ENCODE results near the gene SGSH. TPM values are rescaled to one million over a fixed set of nuclear protein-coding genes. Genes with fewer than 3 reads are reported as not detected.

SGSH gene
- total RNA-seq, 1 experiment from 2014 or later = 42.8 TPM

DNA sequence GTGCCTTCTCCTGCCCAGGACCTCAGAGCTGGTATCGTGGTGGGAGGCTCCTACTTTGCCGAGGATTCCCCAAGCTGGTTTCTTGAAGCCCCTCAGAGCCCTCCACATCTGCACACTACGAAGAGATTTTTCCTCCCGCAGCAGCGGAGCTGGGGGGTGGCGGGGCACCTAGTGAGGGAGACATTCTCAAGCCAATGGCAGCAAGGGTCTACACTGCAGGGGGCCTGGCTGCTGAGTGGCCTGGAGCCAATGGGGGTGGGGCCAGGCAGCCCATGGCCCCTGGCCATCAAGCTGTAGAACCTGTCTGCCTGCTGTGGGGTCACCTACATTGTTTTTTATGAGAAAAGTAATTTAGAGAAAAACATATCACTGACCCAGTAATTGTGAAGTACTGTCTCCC is 5.1 kb upstream of the SGSH start:
- no peaks in the 10 kb centered on the region for H3K27me3 Mint-ChIP-seq (ENCODE audit: insufficient read depth, unreplicated experiment)
- POLR2A ChIA-PET = no interaction called here
- peaks cover 8% of the 10 kb centered on the region for H3K4me1 Mint-ChIP-seq (ENCODE audit: low read depth, unreplicated experiment)
- no peak overlapping the region for H3K4me3 Mint-ChIP-seq (ENCODE audit: unreplicated experiment)
- TF ChIP-seq, protein P1, sequence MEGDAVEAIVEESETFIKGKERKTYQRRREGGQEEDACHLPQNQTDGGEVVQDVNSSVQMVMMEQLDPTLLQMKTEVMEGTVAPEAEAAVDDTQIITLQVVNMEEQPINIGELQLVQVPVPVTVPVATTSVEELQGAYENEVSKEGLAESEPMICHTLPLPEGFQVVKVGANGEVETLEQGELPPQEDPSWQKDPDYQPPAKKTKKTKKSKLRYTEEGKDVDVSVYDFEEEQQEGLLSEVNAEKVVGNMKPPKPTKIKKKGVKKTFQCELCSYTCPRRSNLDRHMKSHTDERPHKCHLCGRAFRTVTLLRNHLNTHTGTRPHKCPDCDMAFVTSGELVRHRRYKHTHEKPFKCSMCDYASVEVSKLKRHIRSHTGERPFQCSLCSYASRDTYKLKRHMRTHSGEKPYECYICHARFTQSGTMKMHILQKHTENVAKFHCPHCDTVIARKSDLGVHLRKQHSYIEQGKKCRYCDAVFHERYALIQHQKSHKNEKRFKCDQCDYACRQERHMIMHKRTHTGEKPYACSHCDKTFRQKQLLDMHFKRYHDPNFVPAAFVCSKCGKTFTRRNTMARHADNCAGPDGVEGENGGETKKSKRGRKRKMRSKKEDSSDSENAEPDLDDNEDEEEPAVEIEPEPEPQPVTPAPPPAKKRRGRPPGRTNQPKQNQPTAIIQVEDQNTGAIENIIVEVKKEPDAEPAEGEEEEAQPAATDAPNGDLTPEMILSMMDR (IDR thresholded peaks at IDR 0.05; ENCODE audit: insufficient read depth in 1 of 2, low read depth in 1 of 2, low read length in 1 of 2, severe bottlenecking in 1 of 2, unreplicated experiment in 1 of 2) = no peak
- H3K4me1 ChIP-seq = peaks cover 6% of the 10 kb centered on the region; the same call in 1 of the 2 replicates
- DNase-seq = no peak
- no peaks in the 10 kb centered on the region for H3K9me3 ChIP-seq
- no peak overlapping the region for H3K27ac Mint-ChIP-seq (ENCODE audit: unreplicated experiment)
- H3K27me3 ChIP-seq (replicated peaks; ENCODE audit: control insufficient read depth, insufficient read depth, low read length) = no peaks in the 10 kb centered on the region
- H3K36me3 ChIP-seq (ENCODE audit: control insufficient read depth, insufficient read depth, low read length) = no peaks in the 10 kb centered on the region
- H3K4me3 ChIP-seq (ENCODE audit: low read depth, low read length) = no peak overlapping the region
- CTCF ChIA-PET = interaction anchor here (0.8 kb wide), 1 partner anchor 59 kb away, joined by 4 read pairs; no protein-coding TSS in a partner anchor
- no peaks in the 10 kb centered on the region for H3K9me3 Mint-ChIP-seq (ENCODE audit: unreplicated experiment)
- intact Hi-C loops (cut with micrococcal nuclease; ENCODE audit: unreplicated experiment) = no loop called here
- peaks cover 17% of the 10 kb centered on the region for H3K36me3 Mint-ChIP-seq (ENCODE audit: insufficient read depth, unreplicated experiment)
- BruUV-seq (replicated peaks) = no TSS peak

DNA sequence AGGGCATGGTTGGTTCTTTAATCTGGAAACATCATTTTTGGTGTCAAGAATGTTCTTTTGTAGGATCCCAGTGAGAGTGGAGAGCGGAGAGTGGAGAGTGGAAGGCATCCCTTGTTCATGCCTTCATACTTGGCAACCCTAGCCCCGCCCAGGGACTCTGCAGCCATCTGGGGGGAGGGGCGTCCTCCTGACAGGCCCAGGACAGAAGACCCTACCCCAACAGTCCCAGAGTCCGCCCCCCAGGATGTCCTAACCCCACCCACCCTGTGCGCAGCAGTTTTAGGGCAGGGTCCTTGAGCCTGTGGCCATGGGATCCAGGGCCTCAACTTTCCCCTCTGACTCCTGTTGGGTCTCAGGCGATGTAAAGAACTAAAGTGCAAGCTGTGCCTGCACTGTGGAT is 4.5 kb upstream of the SGSH start:
- Mint-ChIP-seq H3K4me1 (ENCODE audit: low read depth, unreplicated experiment) (peaks cover 8% of the 10 kb centered on the region), H3K27me3 (ENCODE audit: insufficient read depth, unreplicated experiment) (no peaks in the 10 kb centered on the region), H3K9me3 (ENCODE audit: unreplicated experiment) (no peaks in the 10 kb centered on the region), H3K4me3 (ENCODE audit: unreplicated experiment) (no peak overlapping the region), H3K36me3 (ENCODE audit: insufficient read depth, unreplicated experiment) (peaks cover 14% of the 10 kb centered on the region), H3K27ac (ENCODE audit: unreplicated experiment) (no peak overlapping the region)
- intact Hi-C loops (cut with micrococcal nuclease; ENCODE audit: unreplicated experiment) = loop anchor here (5.0 kb wide), 1 partner anchor 77 kb away; the partner anchor contains the start of gene EIF4A3
- BruUV-seq (replicated peaks) = no TSS peak
- Histone ChIP-seq H3K36me3 (ENCODE audit: control insufficient read depth, insufficient read depth, low read length) (no peaks in the 10 kb centered on the region), H3K9me3 (no peaks in the 10 kb centered on the region), H3K4me1 (peaks cover 6% of the 10 kb centered on the region; the same call in 1 of the 2 replicates), H3K4me3 (ENCODE audit: low read depth, low read length) (no peak overlapping the region), H3K27me3 (replicated peaks; ENCODE audit: control insufficient read depth, insufficient read depth, low read length) (no peaks in the 10 kb centered on the region)
- DNase-seq = no peak
- TF ChIP-seq, protein P1 (IDR thresholded peaks at IDR 0.05; ENCODE audit: insufficient read depth in 1 of 2, low read depth in 1 of 2, low read length in 1 of 2, severe bottlenecking in 1 of 2, unreplicated experiment in 1 of 2) = no peak
- ChIA-PET POLR2A (no interaction called here), CTCF (interaction anchor here (0.8 kb wide), 1 partner anchor 60 kb away, joined by 4 read pairs; no protein-coding TSS in a partner anchor)

DNA sequence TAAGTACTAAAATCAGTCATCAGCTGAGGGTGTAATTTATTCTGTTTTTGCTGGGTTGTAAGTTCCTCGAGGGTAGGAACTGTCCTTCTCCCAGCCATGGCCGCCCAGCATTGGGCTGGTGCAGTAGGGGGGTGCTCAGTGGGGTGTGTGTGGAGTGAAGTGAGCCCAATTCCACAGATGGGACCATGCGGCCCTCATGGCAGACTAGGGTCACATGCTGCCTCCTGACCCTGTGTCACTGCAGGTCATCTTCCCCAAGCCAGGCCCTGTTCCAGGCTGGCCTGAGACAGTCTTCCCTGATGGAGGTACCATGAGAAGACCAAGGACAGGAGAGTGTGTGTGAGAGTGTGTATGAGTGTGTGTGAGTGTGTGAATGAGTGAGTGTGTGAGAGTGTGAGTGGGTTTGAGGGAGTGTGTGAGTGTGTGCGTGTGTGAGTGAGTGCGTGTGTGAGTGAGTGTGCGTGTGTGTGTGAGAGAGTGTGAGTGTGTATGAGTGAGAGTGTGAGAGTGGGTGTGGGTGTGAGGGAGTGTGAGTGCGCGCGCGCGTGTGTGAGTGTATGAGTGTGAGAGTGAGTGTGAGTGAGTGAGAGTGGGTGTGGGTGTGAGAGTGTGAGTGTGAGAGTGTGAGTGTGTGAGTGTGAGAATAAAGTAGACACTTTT is 3.8 kb upstream of the SGSH start:
- Mint-ChIP-seq H3K27me3 (ENCODE audit: insufficient read depth, unreplicated experiment) (no peaks in the 10 kb centered on the region), H3K4me3 (ENCODE audit: unreplicated experiment) (no peak overlapping the region), H3K4me1 (ENCODE audit: low read depth, unreplicated experiment) (peaks cover 8% of the 10 kb centered on the region), H3K36me3 (ENCODE audit: insufficient read depth, unreplicated experiment) (peaks cover 21% of the 10 kb centered on the region), H3K9me3 (ENCODE audit: unreplicated experiment) (no peaks in the 10 kb centered on the region), H3K27ac (ENCODE audit: unreplicated experiment) (no peak overlapping the region)
- BruUV-seq (replicated peaks) = no TSS peak
- DNase-seq = no peak
- no peaks in the 10 kb centered on the region for H3K36me3 ChIP-seq (ENCODE audit: control insufficient read depth, insufficient read depth, low read length)
- no peaks in the 10 kb centered on the region for H3K9me3 ChIP-seq
- CTCF ChIA-PET = no interaction called here
- H3K27me3 ChIP-seq (replicated peaks; ENCODE audit: control insufficient read depth, insufficient read depth, low read length) = no peaks in the 10 kb centered on the region
- TF ChIP-seq, protein P1 (IDR thresholded peaks at IDR 0.05; ENCODE audit: insufficient read depth in 1 of 2, low read depth in 1 of 2, low read length in 1 of 2, severe bottlenecking in 1 of 2, unreplicated experiment in 1 of 2) = no peak
- H3K4me1 ChIP-seq = peaks cover 6% of the 10 kb centered on the region; the same call in 1 of the 2 replicates
- H3K4me3 ChIP-seq (ENCODE audit: low read depth, low read length) = no peak overlapping the region
- POLR2A ChIA-PET = no interaction called here
- intact Hi-C loops (cut with micrococcal nuclease; ENCODE audit: unreplicated experiment) = loop anchor here (5.0 kb wide), 1 partner anchor 77 kb away; the partner anchor contains the start of gene EIF4A3

Measured in Caco-2 (cell line).